DMS 273 (cell line): Measurements from ENCODE around the gene ZNF462.
"Not testable (repeated sequence)": the region's sequence is repeated elsewhere in the genome, so short reads cannot be mapped to it uniquely, and the experiment has no call there.

Source experiments
- DNase-seq: peaks from one replicate; lab custom pipeline; 2025; ENCODE audit not compliant: unreplicated experiment; lab: John Stamatoyannopoulos, UW

ZNF462 gene, protein sequence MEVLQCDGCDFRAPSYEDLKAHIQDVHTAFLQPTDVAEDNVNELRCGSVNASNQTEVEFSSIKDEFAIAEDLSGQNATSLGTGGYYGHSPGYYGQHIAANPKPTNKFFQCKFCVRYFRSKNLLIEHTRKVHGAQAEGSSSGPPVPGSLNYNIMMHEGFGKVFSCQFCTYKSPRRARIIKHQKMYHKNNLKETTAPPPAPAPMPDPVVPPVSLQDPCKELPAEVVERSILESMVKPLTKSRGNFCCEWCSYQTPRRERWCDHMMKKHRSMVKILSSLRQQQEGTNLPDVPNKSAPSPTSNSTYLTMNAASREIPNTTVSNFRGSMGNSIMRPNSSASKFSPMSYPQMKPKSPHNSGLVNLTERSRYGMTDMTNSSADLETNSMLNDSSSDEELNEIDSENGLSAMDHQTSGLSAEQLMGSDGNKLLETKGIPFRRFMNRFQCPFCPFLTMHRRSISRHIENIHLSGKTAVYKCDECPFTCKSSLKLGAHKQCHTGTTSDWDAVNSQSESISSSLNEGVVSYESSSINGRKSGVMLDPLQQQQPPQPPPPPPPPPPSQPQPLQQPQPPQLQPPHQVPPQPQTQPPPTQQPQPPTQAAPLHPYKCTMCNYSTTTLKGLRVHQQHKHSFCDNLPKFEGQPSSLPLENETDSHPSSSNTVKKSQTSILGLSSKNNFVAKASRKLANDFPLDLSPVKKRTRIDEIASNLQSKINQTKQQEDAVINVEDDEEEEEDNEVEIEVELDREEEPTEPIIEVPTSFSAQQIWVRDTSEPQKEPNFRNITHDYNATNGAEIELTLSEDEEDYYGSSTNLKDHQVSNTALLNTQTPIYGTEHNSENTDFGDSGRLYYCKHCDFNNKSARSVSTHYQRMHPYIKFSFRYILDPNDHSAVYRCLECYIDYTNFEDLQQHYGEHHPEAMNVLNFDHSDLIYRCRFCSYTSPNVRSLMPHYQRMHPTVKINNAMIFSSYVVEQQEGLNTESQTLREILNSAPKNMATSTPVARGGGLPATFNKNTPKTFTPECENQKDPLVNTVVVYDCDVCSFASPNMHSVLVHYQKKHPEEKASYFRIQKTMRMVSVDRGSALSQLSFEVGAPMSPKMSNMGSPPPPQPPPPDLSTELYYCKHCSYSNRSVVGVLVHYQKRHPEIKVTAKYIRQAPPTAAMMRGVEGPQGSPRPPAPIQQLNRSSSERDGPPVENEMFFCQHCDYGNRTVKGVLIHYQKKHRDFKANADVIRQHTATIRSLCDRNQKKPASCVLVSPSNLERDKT (N-terminal part only)

DNA sequence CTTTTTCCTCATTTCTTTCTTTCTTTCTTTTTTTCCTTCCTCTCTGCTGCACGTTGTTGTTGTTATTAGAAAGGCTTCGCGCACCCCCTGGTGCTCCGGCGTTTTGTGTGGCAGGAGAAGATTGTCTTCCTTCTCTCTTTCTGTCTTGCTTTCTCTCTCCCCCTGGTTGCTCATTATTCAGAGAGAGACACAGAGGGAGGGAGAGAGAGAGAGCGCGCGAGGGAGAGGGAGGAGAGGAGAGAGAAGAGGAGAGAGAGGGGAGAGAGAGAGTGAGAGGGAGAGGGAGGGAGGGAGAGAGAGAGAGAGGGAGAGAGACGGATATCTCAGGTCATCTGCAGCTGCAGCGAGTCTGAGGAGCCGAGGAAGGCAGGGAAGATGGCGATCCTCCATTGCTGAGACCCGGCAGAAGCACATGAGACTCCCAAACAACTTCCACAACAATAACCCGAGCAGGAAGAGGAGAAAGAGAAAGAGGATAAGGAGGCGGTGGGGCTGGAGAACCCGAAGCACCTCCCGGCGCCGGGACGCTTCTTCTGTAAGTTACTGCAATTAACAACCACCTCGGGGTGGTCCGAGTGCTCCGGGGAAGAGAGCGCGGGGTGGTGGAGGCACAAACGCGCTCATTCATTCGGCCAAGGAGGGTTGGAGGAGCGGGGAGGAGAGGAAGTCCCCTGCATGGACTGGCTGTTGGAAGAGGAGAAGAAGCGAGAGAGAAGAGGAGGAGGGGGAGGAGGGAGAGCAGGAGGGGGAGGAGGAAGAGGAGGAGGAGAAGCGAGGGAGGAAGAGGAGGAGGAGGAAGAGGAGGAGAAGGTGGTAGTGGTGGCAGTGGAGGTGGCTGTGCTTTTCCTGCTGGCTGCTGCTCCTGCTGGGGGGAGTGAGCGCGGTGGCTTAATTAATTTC is at the start of gene ZNF462:
TSS of gene ZNF462 (plus strand) at position 346 of the 900 bp plus-strand sequence. CDS start 60,218 bp downstream, outside the sequence.
- DNase-seq, result peak; percentile 77

GRCh38 chr9:106816524-106816923 is 46.4 kb upstream of the ZNF462 start:
- no peak for DNase-seq

DNA sequence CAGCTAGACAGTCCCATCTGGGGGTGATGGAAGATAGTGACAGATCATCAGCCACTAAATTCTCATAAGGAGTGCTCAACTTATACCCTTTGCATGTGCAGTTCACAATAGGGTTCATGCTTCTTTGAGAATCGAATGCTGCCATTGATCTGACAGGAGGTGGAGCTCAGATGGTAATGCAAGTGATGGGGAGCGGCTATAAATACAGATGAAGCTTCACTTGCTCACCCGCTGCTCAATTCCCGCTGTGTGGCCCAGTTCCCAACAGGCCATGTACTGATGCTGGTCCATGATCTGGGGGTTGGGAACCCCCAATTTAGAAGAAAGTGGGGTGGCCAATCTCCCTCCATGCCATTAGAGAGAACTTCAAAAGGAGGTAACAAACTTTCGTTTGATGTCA is 44.9 kb upstream of the ZNF462 start:
- no peak for DNase-seq

GRCh38 chr9:106820866-106821265 is 42.1 kb upstream of the ZNF462 start:
- no peak for DNase-seq

- no peak for DNase-seq
These were observed 34.9 kb upstream of the ZNF462 start for GRCh38 chr9:106828070-106828469.

GRCh38 chr9:106828965-106829364 is 34.0 kb upstream of the ZNF462 start:
- DNase-seq, result no peak

- no peak for DNase-seq
These were observed 33.1 kb upstream of the ZNF462 start for GRCh38 chr9:106829666-106830408.

DNA sequence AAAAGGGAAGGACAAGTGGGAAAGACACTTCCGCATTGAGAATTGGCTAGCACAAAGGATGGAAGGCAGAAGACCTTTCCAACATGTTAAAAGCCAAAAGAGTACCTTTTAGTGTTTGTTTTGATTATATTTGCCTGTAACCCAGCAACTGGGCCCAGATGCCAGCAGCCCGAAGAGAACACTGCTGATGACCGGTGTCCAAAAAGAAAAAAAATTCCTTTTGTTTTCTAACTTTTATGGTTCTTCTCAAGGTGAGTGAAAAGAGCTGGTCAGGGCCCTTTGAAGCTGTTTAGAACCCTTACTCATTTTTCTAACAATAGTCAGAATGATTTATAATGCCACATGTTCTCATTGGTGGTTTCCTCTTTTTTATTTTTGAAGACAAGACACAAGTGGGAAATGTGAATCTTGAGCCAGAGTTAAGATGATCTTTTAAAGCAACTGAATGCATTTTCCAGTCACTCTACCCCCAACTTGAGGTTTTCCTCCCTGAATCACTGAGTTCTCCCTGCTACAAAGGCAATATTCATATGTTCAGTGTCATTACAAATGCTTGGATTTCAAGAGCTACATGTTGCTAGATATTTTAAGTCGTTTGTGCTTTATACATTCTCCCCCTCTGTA is 32.3 kb upstream of the ZNF462 start:
- no peak for DNase-seq

DNA sequence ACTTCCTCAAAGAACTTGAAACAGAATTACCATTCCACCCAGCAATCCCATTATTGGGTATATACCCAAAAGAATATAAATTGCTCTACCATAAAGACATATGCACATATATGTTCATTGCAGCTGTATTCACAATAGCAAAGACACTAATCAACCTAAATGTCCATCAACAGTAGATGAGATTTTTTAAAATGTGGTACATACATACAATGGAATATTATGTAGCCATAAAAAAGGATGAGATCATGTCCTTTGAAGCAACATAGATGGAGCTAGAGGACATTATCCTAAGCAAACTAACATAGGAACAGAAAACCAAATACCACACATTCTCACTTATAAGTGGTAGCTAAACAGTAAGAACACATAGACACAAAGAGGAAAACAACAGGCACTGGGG is 28.1 kb upstream of the ZNF462 start:
- no peak for DNase-seq

DNA sequence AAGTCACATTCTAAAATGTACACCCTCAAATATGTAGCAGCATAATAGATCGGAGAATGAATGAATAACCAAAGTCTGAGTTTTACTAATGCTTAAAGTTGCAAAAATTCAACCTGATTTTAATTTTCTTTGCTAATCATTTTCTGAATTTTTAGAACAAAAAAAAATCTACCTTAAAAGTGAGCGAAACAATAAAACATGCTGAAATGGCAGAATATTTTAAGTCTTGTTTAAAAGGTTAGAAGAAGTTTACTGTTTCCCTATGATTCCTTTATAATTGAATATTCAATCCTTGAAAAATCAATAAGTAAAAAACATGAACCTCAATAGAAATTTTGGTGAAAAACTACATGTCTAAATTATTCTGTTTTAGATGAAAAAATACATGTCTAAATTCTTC is 27.1 kb upstream of the ZNF462 start:
- no peak for DNase-seq

DNA sequence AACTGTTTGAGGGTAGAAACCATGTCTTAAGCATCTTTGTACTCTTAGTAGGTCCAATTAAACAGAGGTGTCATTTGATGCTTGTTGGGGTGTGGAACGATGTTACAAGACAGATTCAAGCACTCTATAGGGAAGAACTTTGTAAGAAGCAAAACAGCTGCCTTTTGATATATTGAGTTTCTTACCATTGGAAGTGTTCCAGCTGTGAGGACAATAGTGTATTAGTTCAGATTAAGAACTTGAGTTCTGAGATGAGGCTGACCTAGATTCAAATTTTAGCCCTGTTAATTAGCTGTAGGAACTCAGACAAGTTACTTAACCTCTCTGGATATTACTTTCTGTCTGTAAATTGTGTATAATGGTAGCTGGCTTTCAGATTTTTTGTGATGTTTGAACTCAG is 19.6 kb upstream of the ZNF462 start:
- DNase-seq, result no peak

DNA sequence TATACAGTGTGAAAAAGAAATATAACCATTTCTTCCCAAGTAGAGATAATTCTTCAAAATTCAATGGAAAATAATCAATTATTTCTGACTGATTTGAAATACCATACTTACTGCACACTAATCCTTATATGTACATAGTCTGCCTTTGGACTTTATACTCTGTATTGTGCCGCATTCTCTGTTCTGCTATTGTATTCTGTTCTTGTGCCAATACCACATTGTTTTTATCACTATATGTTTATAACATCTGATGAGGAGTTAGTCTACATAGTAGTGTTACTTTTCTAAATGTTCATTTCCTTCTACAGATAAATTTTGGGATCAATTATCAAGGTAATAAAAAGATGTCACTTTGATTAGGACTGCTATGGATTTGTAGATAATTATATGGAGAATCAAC is 16.7 kb upstream of the ZNF462 start:
- DNase-seq, result no peak

DNA sequence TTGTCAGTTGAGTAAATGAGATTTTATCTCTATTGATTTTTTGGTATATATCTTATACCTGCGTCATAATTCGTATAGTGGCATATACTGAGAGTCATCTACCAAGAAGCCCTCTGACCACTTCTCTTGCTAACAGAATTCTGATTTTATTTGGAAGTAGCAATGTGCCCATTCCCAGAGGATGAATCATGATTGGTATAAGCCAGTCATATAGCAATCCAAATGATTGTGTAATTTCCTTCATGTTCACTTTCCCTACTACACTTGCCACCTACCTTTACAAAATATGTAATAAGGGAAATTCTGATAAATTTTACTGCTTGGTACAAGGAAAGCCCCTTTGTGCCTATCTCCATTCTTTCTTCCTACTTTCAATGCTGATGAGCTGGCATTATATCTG is 16.1 kb upstream of the ZNF462 start:
- DNase-seq, result no peak

GRCh38 chr9:106851640-106852039 is 11.3 kb upstream of the ZNF462 start:
- DNase-seq, result not testable (repeated sequence)

DNA sequence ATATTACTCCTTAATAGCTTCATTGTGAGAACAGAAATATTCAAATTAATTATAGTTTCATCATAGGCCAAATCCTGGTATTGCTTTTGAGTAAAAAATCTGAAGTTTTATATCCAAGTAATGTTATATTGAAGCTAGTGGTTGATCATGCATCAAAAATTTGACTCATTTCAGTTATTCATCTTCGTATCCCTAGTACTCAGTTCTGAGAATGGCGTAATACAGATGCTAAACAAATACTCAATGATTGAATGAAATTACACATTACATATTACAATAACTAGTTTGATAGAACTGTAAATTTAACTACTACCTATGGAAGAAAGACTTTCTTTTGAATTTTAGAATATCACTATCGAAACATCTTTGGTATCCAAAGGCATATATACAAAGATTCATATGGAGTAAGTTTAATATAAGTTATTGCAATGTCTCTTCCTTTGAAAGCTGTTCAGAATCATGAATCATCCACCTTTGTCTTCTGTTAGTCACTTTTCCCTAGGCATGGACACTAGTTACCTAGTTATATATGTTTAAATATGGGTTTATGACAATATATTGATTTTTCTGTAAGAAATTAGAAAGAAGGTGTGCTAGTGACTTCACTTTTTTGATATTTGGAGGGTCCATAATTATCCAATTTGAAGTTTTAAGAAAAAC is 5.0 kb upstream of the ZNF462 start:
- DNase-seq, result no peak

GRCh38 chr9:106859957-106860720 is 2.8 kb upstream of the ZNF462 start:
- DNase-seq, result peak; percentile 81

DNA sequence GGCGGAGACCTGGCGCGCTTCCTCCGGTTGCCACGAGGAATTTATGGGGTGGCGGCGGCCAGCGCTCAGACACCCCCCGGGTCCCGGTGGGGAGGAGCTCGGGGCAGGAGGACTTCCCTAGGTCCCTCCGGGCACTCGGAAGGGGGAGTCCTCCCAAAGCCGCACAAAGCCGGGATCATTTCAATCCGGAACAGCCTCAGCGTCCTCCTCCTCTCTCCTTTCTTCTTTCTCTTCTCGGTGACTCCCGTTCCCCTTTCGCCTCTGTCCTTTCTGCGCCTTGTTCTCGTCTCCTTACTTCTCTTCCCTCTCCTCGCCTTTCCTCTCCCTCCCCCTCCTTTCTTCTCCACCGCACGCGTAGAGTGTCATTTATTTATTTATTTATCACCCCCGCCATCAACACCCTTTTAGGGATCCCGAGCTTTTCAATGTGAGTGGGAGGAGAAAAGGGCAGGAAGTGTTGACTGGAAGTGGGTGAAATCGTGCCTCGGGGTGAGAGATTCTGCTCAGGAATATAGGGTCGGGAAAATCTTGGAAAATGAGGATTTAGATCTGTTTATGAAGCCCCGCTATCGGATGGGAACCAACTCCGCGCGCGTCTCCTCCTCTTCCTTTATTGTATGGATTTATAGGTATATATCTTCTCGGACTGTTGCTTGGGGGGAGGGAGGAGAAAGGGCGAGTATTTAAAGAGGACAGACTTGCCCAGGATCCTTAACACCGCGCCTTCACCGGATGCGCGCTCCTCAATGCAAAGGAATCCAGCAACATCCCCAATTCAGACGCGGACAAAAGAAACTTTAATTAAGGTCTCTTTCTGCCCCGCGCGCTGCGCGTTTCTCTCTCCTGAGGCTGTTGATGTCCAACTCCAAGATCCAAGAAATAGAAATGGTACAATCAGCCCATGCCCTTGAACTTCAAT is 2.0 kb upstream of the ZNF462 start:
- DNase-seq, result peak; percentile 63
